ENCODE results near the gene HTR3A.
"Not testable (repeated sequence)": the region's sequence is repeated elsewhere in the genome, so short reads cannot be mapped to it uniquely, and the experiment has no call there.

The HTR3A gene

GRCh38 chr11:113974741-113975470 is at the start of gene HTR3A:
TSS of gene HTR3A (plus strand) at chr11:113975108. CDS start at chr11:113975326, 218 bp downstream.
- Histone ChIP-seq H3K27me3 (ENCODE audit: insufficient read depth, low read length) (peaks cover 90% of the 10 kb centered on the region), H3K4me1 (ENCODE audit: control insufficient read depth, insufficient read depth, low read length, unreplicated experiment) (peaks cover 7% of the 10 kb centered on the region), H3K27ac (ENCODE audit: low read depth, low read length) (no peak within 1 kb of the TSS), H2AFZ (ENCODE audit: low read length, unreplicated experiment) (no peak within 1 kb of the TSS), H3K36me3 (ENCODE audit: insufficient read depth, low read length) (no peaks in the 10 kb centered on the region), H3K4me3 (ENCODE audit: low read depth, low read length) (no peak within 1 kb of the TSS), H3K79me2 (ENCODE audit: control insufficient read depth, insufficient read depth, low read length, unreplicated experiment) (no peaks in the 10 kb centered on the region)

GRCh38 chr11:113926273-113927197 is 48.4 kb upstream of the HTR3A start:
- peak overlapping the region; percentile 19 for H3K4me3 ChIP-seq (ENCODE audit: low read depth, low read length)
- no peaks in the 10 kb centered on the region for H3K36me3 ChIP-seq (ENCODE audit: insufficient read depth, low read length)
- H3K27me3 ChIP-seq (ENCODE audit: insufficient read depth, low read length), result peaks cover 37% of the 10 kb centered on the region
- H3K79me2 ChIP-seq (ENCODE audit: control insufficient read depth, insufficient read depth, low read length, unreplicated experiment), result no peaks in the 10 kb centered on the region
- peak overlapping the region; percentile 0 for H2AFZ ChIP-seq (ENCODE audit: low read length, unreplicated experiment)
- H3K4me1 ChIP-seq (ENCODE audit: control insufficient read depth, insufficient read depth, low read length, unreplicated experiment), result no peaks in the 10 kb centered on the region
- H3K27ac ChIP-seq (ENCODE audit: low read depth, low read length), result no peak overlapping the region

GRCh38 chr11:113928311-113928710 is 46.6 kb upstream of the HTR3A start:
- no peak overlapping the region for H2AFZ ChIP-seq (ENCODE audit: low read length, unreplicated experiment)
- no peaks in the 10 kb centered on the region for H3K36me3 ChIP-seq (ENCODE audit: insufficient read depth, low read length)
- H3K27me3 ChIP-seq (ENCODE audit: insufficient read depth, low read length), result peaks cover 44% of the 10 kb centered on the region
- no peak overlapping the region for H3K4me3 ChIP-seq (ENCODE audit: low read depth, low read length)
- no peak overlapping the region for H3K27ac ChIP-seq (ENCODE audit: low read depth, low read length)
- H3K79me2 ChIP-seq (ENCODE audit: control insufficient read depth, insufficient read depth, low read length, unreplicated experiment), result no peaks in the 10 kb centered on the region
- no peaks in the 10 kb centered on the region for H3K4me1 ChIP-seq (ENCODE audit: control insufficient read depth, insufficient read depth, low read length, unreplicated experiment)

GRCh38 chr11:113932788-113933187 is 42.1 kb upstream of the HTR3A start:
- Histone ChIP-seq H3K27ac (ENCODE audit: low read depth, low read length) (no peak overlapping the region), H3K79me2 (ENCODE audit: control insufficient read depth, insufficient read depth, low read length, unreplicated experiment) (no peaks in the 10 kb centered on the region), H3K36me3 (ENCODE audit: insufficient read depth, low read length) (no peaks in the 10 kb centered on the region), H3K27me3 (ENCODE audit: insufficient read depth, low read length) (peaks cover 83% of the 10 kb centered on the region), H2AFZ (ENCODE audit: low read length, unreplicated experiment) (no peak overlapping the region), H3K4me1 (ENCODE audit: control insufficient read depth, insufficient read depth, low read length, unreplicated experiment) (no peaks in the 10 kb centered on the region), H3K4me3 (ENCODE audit: low read depth, low read length) (no peak overlapping the region)

- H3K36me3 ChIP-seq (ENCODE audit: insufficient read depth, low read length); H3K27ac ChIP-seq (ENCODE audit: low read depth, low read length); H3K4me3 ChIP-seq (ENCODE audit: low read depth, low read length); H3K4me1 ChIP-seq (ENCODE audit: control insufficient read depth, insufficient read depth, low read length, unreplicated experiment); H2AFZ ChIP-seq (ENCODE audit: low read length, unreplicated experiment); H3K79me2 ChIP-seq (ENCODE audit: control insufficient read depth, insufficient read depth, low read length, unreplicated experiment): not testable (repeated sequence)
- peaks cover 84% of the 10 kb centered on the region for H3K27me3 ChIP-seq (ENCODE audit: insufficient read depth, low read length)
Measured at GRCh38 chr11:113934193-113934592, 40.7 kb upstream of the HTR3A start.

- H2AFZ ChIP-seq (ENCODE audit: low read length, unreplicated experiment), result no peak overlapping the region
- H3K27me3 ChIP-seq (ENCODE audit: insufficient read depth, low read length), result peaks cover 87% of the 10 kb centered on the region
- H3K27ac ChIP-seq (ENCODE audit: low read depth, low read length), result no peak overlapping the region
- H3K4me1 ChIP-seq (ENCODE audit: control insufficient read depth, insufficient read depth, low read length, unreplicated experiment), result no peaks in the 10 kb centered on the region
- no peaks in the 10 kb centered on the region for H3K79me2 ChIP-seq (ENCODE audit: control insufficient read depth, insufficient read depth, low read length, unreplicated experiment)
- H3K36me3 ChIP-seq (ENCODE audit: insufficient read depth, low read length), result no peaks in the 10 kb centered on the region
- no peak overlapping the region for H3K4me3 ChIP-seq (ENCODE audit: low read depth, low read length)
Measured at GRCh38 chr11:113934761-113935160, 40.1 kb upstream of the HTR3A start.

GRCh38 chr11:113935858-113936257 is 39.0 kb upstream of the HTR3A start:
- Histone ChIP-seq H3K79me2 (ENCODE audit: control insufficient read depth, insufficient read depth, low read length, unreplicated experiment) (no peaks in the 10 kb centered on the region), H2AFZ (ENCODE audit: low read length, unreplicated experiment) (no peak overlapping the region), H3K4me3 (ENCODE audit: low read depth, low read length) (no peak overlapping the region), H3K4me1 (ENCODE audit: control insufficient read depth, insufficient read depth, low read length, unreplicated experiment) (no peaks in the 10 kb centered on the region), H3K36me3 (ENCODE audit: insufficient read depth, low read length) (no peaks in the 10 kb centered on the region), H3K27ac (ENCODE audit: low read depth, low read length) (no peak overlapping the region), H3K27me3 (ENCODE audit: insufficient read depth, low read length) (peaks cover 93% of the 10 kb centered on the region)

- Histone ChIP-seq H3K27me3 (ENCODE audit: insufficient read depth, low read length) (peaks cover 93% of the 10 kb centered on the region), H3K27ac (ENCODE audit: low read depth, low read length) (no peak overlapping the region), H2AFZ (ENCODE audit: low read length, unreplicated experiment) (no peak overlapping the region), H3K79me2 (ENCODE audit: control insufficient read depth, insufficient read depth, low read length, unreplicated experiment) (no peaks in the 10 kb centered on the region), H3K36me3 (ENCODE audit: insufficient read depth, low read length) (no peaks in the 10 kb centered on the region), H3K4me1 (ENCODE audit: control insufficient read depth, insufficient read depth, low read length, unreplicated experiment) (no peaks in the 10 kb centered on the region), H3K4me3 (ENCODE audit: low read depth, low read length) (no peak overlapping the region)
Measured at GRCh38 chr11:113937918-113938317, 37.0 kb upstream of the HTR3A start.

GRCh38 chr11:113942256-113942655 is 32.7 kb upstream of the HTR3A start:
- Histone ChIP-seq H3K4me3 (ENCODE audit: low read depth, low read length) (no peak overlapping the region), H3K79me2 (ENCODE audit: control insufficient read depth, insufficient read depth, low read length, unreplicated experiment) (no peaks in the 10 kb centered on the region), H3K36me3 (ENCODE audit: insufficient read depth, low read length) (no peaks in the 10 kb centered on the region), H3K27ac (ENCODE audit: low read depth, low read length) (no peak overlapping the region), H2AFZ (ENCODE audit: low read length, unreplicated experiment) (no peak overlapping the region), H3K27me3 (ENCODE audit: insufficient read depth, low read length) (peaks cover 82% of the 10 kb centered on the region), H3K4me1 (ENCODE audit: control insufficient read depth, insufficient read depth, low read length, unreplicated experiment) (no peaks in the 10 kb centered on the region)

GRCh38 chr11:113946162-113946561 is 28.7 kb upstream of the HTR3A start:
- not testable (repeated sequence) for H3K27ac ChIP-seq (ENCODE audit: low read depth, low read length); H3K4me3 ChIP-seq (ENCODE audit: low read depth, low read length); H3K4me1 ChIP-seq (ENCODE audit: control insufficient read depth, insufficient read depth, low read length, unreplicated experiment); H3K79me2 ChIP-seq (ENCODE audit: control insufficient read depth, insufficient read depth, low read length, unreplicated experiment); H2AFZ ChIP-seq (ENCODE audit: low read length, unreplicated experiment); H3K36me3 ChIP-seq (ENCODE audit: insufficient read depth, low read length)
- peaks cover 79% of the 10 kb centered on the region for H3K27me3 ChIP-seq (ENCODE audit: insufficient read depth, low read length)
